Measurements from ENCODE around the gene CRYBA2.

CRYBA2 gene

GRCh38 chr2:219021591-219021990 is 28.4 kb upstream of the CRYBA2 start:
- no peak for TF ChIP-seq TAF1 (IDR thresholded peaks at IDR 0.05; ENCODE audit: borderline replicate concordance, insufficient read depth, low read length)
- no peak for TF ChIP-seq REST (IDR thresholded peaks at IDR 0.05; ENCODE audit: insufficient read depth in 1 of 2, low read depth in 2 of 2, low read length in 2 of 2)
- no peak for TF ChIP-seq POLR2AphosphoS5 (IDR thresholded peaks at IDR 0.05; ENCODE audit: low read depth, low read length)
- no peak for TF ChIP-seq FOXP2 (optimal IDR thresholded peaks at IDR 0.05; ENCODE audit: borderline replicate concordance, extremely low read depth, extremely low read length, insufficient read depth)
- no peak for TF ChIP-seq SIN3A (IDR thresholded peaks at IDR 0.05; ENCODE audit: borderline replicate concordance, insufficient read depth, low read length)

- TF ChIP-seq TAF1 (IDR thresholded peaks at IDR 0.05; ENCODE audit: borderline replicate concordance, insufficient read depth, low read length) (no peak), POLR2AphosphoS5 (IDR thresholded peaks at IDR 0.05; ENCODE audit: low read depth, low read length) (no peak), REST (IDR thresholded peaks at IDR 0.05; ENCODE audit: insufficient read depth in 1 of 2, low read depth in 2 of 2, low read length in 2 of 2) (no peak), SIN3A (IDR thresholded peaks at IDR 0.05; ENCODE audit: borderline replicate concordance, insufficient read depth, low read length) (no peak), FOXP2 (optimal IDR thresholded peaks at IDR 0.05; ENCODE audit: borderline replicate concordance, extremely low read depth, extremely low read length, insufficient read depth) (no peak)
Observed at GRCh38 chr2:219020604-219021365, 27.6 kb upstream of the CRYBA2 start.

- TF ChIP-seq POLR2AphosphoS5 (IDR thresholded peaks at IDR 0.05; ENCODE audit: low read depth, low read length) (no peak), REST (IDR thresholded peaks at IDR 0.05; ENCODE audit: insufficient read depth in 1 of 2, low read depth in 2 of 2, low read length in 2 of 2) (no peak), TAF1 (IDR thresholded peaks at IDR 0.05; ENCODE audit: borderline replicate concordance, insufficient read depth, low read length) (no peak), FOXP2 (optimal IDR thresholded peaks at IDR 0.05; ENCODE audit: borderline replicate concordance, extremely low read depth, extremely low read length, insufficient read depth) (no peak), SIN3A (IDR thresholded peaks at IDR 0.05; ENCODE audit: borderline replicate concordance, insufficient read depth, low read length) (no peak)
Observed at GRCh38 chr2:219019436-219019835, 26.2 kb upstream of the CRYBA2 start.

- TF ChIP-seq POLR2AphosphoS5 (IDR thresholded peaks at IDR 0.05; ENCODE audit: low read depth, low read length) (no peak), TAF1 (IDR thresholded peaks at IDR 0.05; ENCODE audit: borderline replicate concordance, insufficient read depth, low read length) (no peak), FOXP2 (optimal IDR thresholded peaks at IDR 0.05; ENCODE audit: borderline replicate concordance, extremely low read depth, extremely low read length, insufficient read depth) (no peak), SIN3A (IDR thresholded peaks at IDR 0.05; ENCODE audit: borderline replicate concordance, insufficient read depth, low read length) (no peak), REST (IDR thresholded peaks at IDR 0.05; ENCODE audit: insufficient read depth in 1 of 2, low read depth in 2 of 2, low read length in 2 of 2) (no peak)
Observed at GRCh38 chr2:219018726-219019125, 25.5 kb upstream of the CRYBA2 start.

Data from PFSK-1 (cell line).